ENCODE data around the gene FCN1.

The FCN1 gene

DNA sequence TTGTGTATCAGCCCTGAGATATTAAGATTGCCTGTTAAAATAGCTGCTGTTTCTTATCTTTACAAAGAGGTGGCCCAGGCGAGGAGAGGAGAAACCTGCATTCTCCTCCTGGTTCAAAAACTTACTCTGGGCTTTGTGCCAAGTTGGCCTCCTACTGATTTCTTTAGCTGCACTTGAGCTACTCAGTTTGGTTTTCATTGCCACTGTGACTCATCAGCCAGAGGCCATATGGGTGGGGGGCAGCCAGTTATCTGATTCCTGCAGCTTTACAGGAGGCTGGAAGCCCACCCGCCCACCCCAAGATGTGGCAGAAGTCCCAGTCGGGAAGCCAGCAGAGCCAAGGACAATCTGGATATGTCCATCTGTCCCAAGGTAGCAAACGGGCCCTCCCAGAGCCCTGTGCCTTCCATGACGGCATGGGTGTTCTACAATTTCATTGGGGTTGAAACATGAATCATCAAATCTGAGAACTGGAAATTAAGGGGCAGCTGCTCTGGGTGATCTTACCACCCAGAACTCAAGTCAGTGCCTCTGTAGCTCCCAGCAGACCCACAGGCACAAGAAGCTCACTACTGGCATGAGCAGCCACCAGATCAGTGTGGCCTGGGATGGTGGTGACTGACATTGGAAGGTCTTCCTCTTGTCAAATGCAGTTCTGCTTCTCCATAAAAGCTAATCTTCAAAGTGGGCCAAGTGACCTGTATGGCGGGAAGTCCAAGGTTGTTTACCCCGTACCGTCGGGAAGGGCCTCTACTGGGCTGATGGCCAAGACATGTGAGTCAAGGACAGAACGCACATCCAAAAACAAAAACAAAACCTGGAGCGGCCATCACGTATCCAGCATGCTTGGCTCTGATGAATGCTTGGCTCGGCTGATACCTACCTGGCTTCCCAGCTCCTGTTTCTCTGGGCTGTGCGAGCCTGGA, 21.5 kb downstream of the FCN1 start:
- peak; percentile 71 for DNase-seq (ENCODE audit: low spot score)
- H3K4me3 ChIP-seq = no peak overlapping the region
- TF ChIP-seq, protein P1, sequence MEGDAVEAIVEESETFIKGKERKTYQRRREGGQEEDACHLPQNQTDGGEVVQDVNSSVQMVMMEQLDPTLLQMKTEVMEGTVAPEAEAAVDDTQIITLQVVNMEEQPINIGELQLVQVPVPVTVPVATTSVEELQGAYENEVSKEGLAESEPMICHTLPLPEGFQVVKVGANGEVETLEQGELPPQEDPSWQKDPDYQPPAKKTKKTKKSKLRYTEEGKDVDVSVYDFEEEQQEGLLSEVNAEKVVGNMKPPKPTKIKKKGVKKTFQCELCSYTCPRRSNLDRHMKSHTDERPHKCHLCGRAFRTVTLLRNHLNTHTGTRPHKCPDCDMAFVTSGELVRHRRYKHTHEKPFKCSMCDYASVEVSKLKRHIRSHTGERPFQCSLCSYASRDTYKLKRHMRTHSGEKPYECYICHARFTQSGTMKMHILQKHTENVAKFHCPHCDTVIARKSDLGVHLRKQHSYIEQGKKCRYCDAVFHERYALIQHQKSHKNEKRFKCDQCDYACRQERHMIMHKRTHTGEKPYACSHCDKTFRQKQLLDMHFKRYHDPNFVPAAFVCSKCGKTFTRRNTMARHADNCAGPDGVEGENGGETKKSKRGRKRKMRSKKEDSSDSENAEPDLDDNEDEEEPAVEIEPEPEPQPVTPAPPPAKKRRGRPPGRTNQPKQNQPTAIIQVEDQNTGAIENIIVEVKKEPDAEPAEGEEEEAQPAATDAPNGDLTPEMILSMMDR (IDR thresholded peaks at IDR 0.05) = no peak
- H3K27ac ChIP-seq = peak overlapping the region in 1 of 2 donors; percentile 50

DNA sequence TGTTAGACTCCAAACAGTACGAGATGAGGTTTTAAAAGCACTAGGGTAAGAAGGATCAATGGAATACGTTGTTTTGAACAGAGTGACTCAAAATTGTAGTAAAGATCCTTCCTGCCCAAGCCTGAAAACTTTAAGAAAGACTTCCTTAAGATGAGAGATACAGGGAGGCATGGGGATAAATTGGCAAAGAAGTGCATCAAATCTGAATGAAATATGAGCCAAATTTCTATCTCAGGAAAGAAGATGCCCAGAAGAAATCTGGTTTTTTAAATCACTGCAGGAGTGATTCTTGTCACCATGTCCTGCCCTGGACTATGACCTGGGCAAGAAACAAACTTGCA, 22.2 kb downstream of the FCN1 start:
- TF ChIP-seq, protein P1 (IDR thresholded peaks at IDR 0.05) = no peak
- Histone ChIP-seq H3K4me3 (no peak overlapping the region), H3K27ac (peak overlapping the region in 1 of 2 donors; percentile 50)
- DNase-seq (ENCODE audit: low spot score) = no peak

DNA sequence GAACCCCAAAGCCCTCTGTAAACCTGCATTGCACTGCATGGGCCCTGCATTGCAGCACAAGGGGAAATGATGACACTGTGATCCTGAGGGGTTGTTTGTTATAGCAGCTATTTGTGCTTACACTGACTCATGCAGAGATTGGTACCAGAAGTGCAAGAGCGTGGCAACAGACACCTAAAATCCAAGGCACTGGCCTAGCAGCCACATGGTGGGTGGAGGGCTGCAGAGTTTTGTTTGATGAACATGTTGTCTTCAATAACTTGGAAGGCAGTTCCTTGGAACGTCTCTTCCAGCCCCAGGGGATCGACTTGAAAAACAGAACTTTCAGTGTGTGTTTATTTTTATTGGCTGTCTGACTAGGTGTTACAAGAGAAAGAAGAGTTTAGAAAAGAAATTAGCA, 22.6 kb downstream of the FCN1 start:
- no peak overlapping the region for H3K4me3 ChIP-seq
- TF ChIP-seq, protein P1 (IDR thresholded peaks at IDR 0.05) = no peak
- no peak for DNase-seq (ENCODE audit: low spot score)
- H3K27ac ChIP-seq = no peak overlapping the region

DNA sequence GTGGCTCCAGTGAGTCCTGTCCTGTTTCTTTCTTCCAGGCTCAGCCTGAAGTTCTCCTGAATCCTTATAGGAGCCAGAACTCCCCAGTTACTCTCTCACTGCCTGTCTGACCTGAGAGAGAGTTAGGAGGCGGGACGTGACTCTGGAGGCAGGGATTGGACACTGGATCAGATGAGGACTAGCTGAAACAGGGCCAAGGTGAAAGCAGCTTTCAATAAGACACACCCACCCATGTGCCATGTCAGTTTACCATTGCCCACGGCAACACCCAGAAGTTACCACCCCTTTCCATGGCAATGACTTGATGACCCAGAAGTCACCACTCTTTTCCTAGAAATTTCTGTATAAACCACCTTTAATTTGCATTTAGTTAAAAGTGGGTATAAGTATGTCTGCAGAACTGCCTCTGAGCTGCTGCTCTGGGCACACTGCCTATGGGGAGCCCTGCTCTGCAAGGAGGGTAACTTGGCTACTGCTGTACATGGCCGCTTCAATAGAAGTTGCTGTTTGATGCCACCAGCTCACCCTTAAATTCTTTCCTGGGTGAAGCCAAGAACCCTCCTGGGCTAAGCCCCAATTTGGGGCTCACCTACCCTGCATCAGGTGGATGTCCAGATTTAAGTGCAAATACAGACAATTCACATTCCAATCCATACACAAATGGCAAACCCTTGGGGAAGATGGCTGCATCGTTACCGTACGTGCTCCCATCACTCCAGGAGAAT, 23.4 kb downstream of the FCN1 start:
- no peak overlapping the region for H3K27ac ChIP-seq
- peak; percentile 22 for DNase-seq (ENCODE audit: low spot score)
- TF ChIP-seq, protein P1 (IDR thresholded peaks at IDR 0.05) = no peak
- H3K4me3 ChIP-seq = no peak overlapping the region

DNA sequence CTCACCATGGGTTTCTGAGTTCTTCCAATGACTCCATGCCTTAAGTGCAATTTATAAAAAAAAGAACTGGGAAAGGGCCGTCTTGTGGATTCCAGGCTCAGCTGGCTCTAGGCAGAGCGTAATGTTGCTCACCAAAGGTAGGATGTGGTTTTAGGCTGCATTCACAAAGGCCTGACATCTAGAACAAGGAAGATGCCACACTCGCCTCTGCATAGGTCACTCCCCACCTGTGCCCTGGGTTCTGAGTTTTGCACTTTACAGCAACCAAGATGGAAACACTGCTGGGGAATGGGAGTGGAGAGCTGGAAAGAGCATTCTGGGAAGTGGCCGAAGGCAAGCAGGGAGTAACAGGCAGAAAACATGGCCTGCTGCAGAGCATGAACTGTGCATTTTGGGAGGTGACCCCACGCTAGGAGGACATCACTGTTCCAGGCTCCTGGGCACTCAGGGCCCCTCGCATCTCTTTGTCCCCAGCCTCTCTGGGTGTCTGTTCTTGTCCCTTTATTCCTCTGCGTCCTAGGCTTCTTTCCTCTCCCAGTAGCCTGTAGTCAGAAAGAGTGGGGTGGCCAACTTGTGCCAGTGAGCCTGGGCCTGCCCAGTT, 24.8 kb downstream of the FCN1 start:
- TF ChIP-seq, protein P1 (IDR thresholded peaks at IDR 0.05) = no peak
- Histone ChIP-seq H3K4me3 (no peak overlapping the region), H3K27ac (no peak overlapping the region)
- peak; percentile 45 for DNase-seq (ENCODE audit: low spot score)

DNA sequence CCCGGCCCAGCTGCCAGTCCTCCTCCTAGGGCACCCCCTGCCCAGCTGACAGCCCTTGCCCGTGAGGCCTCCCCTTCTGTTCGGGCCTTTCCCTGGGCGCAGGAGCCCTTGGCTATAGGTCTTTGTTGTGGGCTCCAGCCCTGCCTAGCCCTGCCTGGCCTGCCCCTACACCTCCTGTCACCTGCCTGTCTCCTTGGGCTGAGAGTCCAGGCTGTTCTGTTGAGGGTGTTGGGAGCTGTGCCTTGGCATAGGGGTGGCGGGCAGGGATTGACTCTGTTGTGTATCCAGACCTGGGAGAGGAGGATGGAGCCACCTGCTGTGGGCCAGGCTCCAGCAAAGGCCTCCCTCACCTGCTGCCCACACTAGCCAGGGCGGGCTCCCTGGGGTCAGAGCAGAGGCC, 25.5 kb downstream of the FCN1 start:
- Histone ChIP-seq H3K4me3 (no peak overlapping the region), H3K27ac (no peak overlapping the region)
- DNase-seq (ENCODE audit: low spot score) = peak; percentile 45
- TF ChIP-seq, protein P1 (IDR thresholded peaks at IDR 0.05) = no peak
